Measurements from ENCODE around the gene ITPRIPL2.

ITPRIPL2 gene

DNA sequence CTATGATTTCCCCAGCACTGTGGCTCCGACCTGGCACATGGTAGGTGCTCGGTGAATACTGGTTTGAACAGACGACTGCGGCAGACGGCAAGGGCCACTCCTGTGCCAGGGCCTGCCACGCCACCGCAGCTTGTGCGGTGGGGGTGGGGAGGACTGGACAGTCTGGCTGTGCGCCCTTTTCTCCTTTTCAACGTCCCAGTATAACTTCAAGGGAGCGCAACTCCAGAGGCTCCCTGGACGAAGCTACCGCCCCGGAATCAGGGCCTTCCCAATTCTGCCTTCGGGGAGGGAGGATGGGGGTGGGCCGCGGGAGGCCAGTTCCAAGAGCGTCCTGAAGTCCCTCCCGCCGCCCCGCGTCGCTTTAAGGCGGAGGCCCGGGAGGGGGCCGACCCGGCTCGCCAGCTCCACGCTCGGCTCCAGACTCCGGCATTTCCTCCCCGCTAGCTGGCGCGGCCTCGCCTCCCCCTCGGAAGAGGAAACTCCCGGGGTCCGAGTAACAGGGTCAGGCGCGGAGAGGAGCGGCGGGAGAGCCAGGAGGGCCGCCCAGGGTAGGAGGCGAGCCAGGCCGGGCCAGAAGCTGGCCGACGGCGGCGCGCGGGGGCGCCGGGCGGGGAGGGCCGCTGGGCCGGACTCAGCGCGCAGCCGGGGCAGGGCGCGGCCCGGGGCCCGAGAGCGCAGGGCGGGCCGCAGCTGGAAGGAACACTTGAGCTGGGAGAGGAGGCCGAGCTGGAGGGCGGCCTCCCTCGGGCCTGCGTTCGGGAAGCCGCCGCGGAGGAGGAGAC lies at the start of gene ITPRIPL2:
Gene ITPRIPL2, plus strand, starts transcription at position 388 of the 782 bp plus-strand sequence. CDS start 498 bp downstream, outside the sequence.
- DNase-seq = no peak

DNA sequence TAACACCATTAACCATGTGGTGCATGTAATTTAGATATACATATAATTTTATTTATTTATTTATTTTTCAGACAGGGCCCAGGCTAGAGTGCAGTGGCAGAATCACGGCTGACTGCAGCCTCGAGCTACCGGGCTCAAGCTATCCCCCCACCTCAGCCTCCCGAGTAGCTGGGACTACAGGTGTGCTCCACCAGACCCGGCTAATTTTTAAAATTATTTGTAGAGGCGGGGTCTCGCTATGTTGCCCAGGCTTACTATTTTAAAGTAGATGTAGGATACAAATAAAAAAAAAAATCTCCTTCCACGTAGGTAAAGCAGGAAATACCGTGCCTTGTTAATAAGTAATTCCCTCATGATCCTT lies 46.8 kb upstream of the ITPRIPL2 start:
- DNase-seq = no peak

DNA sequence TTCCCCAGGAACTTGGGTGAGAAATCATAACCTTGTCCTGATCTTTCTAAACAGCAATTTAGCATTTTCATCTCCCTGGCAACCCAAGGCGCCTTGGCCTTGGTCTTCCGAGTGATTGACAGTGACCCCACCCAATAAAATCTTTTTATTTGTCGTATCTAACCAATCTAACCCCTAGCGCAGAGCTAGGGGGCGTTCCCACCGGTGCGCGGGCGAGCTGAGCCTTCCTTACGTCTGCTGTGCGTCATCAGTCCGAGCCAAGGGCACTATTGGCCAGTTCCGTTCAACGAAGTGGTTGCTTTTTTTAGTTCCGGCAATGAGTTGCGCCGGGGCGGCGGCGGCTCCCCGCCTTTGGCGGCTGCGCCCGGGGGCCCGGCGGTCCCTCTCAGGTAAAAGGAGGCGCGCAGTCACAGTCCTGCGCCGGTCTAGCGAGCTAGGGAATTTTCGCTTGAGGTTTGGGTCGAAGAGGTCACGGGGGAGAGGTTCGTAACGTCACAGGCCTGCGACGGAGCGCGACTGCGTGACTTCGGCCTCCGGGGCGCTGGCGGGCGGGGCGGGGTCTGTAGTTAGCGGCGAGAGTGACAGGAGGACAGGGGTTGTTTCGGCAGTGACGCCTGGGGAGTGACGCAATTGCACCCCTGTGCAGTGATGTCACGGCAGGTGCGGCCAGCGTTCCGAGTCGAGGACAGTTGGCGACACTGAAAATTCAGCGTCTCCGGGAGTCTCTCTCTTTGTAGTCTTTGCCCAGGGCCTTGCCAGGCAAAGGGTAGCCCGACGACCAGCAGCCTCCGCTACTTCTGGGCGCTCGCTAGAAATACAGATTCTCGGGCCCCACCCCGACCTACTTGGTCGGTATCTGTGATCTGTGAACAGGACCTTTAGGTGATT lies 46.2 kb upstream of the ITPRIPL2 start, which contains the start of gene COQ7:
Gene COQ7, plus strand, starts transcription at position 266 of the 888 bp plus-strand sequence. Its CDS starts 51 bp downstream, at position 317.
- peak; percentile 93 to 97 (median 94) for DNase-seq

DNA sequence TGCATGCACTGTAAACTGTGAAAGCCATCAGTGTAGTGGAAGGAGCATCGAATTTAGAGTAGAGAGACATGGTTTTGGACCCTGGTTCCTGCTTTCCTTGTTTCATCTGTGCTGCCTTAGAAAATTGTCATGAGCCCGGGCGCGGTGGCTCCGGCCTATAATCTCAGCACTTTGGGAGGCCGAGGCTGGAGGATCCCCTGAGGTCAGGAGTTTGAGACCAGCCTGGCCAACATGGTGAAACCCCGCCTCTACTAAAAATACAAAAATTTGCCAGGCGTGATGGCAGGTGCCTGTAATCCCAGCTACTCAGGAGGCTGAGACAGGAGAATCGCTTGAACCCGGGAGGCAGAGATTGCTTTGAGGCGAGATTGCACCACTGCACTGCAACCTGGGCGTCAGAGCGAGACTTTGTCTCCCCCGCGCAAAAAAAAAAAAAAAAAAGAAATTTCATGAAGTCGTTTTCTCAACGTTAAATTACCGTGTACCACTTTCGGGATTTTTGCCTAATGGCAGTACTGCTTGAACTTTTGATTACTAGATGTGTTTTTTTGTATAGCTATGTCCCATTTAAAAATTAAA lies 45.4 kb upstream of the ITPRIPL2 start:
- no peak for DNase-seq

DNA sequence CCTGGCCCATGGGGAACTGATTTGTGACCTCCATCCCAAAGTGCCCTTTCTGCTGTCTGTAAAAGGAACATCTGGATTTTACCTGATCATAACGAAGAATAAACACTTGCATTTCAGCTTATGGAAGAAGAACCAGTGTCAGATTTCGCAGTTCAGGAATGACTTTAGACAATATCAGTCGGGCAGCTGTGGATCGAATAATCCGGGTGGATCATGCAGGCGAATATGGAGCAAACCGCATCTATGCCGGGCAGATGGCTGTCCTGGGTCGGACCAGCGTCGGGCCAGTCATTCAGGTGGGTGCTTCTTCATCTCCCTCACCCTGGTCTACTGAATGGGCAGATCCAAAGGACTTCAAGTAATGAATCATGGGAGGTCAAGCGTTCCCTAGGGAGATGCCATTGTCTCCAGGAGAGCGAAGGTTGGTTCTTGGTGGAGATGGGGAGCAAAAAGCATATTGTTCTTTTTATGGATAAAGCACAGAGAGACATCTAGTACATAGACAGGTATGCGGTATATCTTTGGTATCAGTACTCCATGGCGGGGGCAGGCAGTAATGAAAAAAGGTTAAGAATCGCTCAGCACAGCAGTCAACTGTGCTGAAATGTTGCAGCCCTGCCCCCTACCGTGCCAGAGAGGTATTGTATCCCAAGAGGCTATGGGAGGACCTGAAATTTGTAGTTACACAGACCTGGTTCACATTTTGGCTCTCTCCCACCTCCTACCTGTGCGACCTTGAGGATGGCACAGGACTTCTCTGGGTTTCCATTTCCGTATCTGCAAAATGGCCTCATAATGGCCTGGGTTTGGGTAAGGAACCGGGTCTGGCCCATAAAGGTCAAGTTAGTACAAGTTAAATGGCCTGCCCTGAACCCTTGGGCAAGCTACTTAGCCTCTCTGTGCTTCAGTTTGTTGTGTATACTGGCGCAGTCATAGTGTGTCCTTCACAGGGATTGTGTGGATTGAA lies 41.7 kb upstream of the ITPRIPL2 start:
- peak; percentile 6 to 26 (median 8) for DNase-seq

DNA sequence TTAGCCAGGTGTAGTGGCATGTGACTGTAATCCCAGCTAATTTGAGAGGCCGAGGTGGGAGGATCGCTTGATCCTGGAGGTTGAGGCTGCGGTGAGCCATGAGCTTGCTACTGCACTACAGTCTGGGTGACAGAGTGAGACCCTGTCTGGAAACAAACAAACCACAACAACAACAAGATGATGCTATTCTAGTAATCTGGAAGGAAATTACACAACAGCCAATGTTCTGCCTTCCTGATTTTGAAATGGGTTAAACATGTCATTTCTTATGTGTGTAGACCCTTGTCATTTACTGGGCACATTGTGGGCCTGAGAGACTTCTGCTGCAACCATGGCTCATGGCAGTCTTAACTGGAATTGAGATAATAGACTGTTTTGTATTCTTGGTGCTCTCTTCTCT lies 40.4 kb upstream of the ITPRIPL2 start:
- no peak for DNase-seq

DNA sequence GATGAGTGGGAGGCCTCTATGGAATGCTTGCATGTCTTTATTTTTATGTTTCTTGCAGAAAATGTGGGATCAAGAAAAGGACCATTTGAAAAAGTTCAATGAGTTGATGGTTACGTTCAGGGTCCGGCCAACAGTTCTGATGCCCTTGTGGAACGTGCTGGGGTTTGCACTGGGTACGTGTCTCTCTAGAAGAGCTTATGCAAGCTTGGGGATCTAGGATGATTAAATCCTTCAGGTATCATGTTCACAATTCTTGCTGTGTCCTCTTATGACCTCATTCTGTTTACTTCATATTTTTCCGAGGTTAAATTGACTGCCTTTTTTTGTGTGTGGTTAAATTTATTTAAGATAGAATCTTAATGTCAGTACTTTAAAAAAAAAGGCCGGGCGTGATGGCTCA lies 39.9 kb upstream of the ITPRIPL2 start:
- DNase-seq = no peak

DNA sequence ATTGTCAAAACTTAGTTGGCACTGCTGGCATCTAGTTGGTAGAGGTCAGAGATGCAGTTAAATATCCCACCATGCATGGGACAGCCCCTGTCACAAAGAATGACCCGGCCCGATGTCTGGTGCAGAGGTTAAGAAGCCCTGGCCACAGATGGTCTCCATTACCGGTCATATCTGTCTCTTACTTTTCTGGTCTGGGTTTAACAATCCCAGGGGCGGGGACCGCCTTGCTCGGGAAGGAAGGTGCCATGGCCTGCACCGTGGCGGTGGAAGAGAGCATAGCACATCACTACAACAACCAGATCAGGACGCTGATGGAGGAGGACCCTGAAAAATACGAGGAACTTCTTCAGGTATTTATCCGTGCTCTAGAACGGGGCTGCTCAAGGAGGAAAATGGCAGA lies 38.3 kb upstream of the ITPRIPL2 start:
- no peak for DNase-seq

DNA sequence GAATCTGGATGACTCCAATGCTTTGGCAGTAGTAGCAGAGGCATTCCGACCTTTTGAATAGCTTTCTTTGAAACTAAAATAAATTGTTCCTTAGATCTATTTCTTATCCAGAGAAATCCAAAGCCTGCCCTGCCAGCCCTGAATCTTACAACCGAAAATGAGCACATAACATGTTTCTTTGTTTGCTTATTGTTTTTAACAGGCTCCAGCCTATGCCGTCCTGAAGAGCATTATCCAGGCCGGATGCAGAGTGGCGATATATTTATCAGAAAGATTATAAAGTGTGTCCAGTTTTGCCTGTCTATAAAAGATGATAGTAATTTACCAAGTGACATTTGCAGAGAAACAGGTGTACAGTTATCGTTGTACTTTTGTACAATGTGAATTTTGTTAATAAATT lies 35.9 kb upstream of the ITPRIPL2 start:
- no peak for DNase-seq

DNA sequence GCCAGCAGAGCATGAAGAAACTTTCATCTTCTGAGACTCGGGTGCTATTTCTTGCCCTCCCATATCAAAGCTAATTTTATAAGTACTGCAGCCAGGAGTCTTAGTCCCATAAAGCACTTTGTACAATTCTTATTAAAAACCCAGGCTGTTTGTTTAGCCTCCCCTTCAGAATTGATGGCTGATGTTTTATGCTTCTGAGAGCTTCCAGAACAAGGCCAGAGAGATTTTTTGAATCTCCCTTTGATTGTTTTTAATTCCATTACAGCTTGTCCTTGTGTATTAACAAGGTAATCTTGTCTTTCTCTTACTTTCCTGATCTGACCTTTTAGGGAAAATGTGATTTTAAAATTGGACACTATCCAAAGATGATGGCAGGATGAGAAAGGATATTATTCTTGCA lies 30.1 kb upstream of the ITPRIPL2 start:
- no peak for DNase-seq

DNA sequence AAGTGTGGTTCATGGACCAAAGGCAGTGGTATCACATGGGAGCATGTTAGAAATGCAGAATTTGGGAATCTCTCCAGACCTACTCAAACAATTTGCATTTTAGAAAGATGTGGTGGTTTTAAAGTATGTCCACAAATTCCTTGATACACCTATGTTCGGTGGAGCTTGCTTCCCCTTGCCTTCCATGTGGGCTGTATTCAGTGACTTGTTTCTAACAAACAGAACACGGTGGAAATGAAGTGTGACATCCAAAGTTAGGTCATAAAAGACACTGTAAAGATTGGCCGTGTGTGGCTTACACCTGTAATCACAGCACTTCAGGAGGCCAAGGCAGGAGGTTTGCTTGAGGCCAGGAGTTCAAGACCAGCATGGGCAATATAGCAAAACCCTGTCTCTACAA lies 29.6 kb upstream of the ITPRIPL2 start:
- no peak for DNase-seq

DNA sequence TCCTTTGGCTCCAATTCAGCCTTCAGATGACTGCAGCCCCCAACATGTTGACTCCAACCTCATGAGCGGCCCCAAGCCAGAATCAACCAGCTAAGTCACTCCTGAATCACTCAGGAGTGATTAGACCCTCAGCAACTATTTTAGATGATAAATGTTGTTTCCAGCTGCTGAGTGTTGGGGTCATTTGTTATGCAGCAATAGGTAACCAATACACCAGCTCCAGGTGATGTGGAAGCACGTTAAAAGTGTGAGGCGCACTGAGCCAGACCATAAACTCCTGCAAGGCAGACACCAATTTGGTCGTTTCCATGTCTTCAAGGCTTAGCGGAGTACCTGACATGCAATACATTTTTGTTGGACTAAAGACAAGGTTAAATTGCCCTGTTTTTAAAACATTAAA lies 28.9 kb upstream of the ITPRIPL2 start:
- no peak for DNase-seq

DNA sequence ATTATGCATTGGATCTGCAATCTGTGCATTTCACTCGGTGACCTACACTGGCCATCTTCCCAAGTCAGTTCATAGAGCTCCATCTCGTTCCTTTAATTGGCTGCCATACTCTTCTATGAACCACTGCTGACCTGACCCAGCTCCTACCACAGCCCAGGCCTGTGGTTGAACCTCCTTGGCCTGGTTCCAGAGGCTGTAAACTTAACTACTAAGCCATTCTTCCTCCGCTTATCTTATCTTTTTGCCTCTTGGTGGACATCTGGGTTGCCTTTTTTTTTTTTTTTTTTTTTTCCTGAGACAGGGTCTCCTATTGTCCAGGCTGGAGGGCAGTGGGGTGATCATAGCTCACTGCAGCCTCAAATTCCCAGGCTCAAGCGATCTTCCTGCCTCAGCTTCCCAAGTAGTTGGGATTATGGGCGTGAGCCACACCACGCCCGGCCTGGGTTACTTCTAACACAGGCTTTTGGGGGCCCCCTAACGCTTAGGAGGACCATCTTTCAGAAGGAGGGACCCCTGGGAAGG lies 28.0 kb upstream of the ITPRIPL2 start:
- DNase-seq = no peak

DNA sequence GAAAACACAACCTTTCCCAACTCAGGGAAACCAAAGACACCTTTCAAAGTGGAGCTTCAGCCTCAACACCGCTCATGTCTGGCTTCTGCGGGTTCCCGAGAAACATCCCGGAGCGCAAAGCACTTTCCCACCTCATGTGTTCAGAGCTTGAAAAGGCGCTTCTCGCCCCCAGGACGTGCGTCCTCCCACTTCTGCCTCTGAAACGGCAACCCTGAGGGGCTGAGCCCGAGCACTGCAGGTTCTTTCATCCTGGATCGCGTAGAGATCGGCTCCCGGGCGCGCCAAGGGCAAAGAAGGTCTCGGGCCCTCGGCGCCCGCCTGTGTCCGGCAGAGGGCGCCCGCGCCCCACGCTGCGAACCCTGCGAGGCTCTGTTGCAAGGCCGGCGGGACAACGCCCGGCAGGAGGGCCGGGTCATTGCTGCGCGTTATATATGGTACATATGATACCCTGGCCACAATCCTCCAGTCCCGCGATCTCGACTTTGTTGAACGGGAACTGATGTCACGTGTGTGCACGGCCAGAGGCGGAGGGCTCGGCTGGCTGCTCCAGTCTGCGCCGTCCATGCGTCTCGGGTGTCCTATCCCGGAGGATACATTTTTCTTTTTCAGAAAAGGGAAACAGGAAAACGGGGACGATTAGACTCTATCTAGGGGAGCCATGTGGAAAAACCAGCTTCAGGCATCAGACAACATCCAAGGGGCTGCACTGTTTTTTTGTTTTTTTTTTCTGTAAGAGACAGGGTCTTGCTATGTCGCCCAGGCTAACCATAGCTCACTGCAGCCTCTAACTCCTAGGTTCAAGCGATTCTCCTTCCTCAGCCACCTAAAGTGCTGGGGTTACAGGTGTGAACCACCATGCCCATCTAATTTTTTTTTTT lies 27.2 kb upstream of the ITPRIPL2 start:
- peak; percentile 52 to 65 (median 57) for DNase-seq

DNA sequence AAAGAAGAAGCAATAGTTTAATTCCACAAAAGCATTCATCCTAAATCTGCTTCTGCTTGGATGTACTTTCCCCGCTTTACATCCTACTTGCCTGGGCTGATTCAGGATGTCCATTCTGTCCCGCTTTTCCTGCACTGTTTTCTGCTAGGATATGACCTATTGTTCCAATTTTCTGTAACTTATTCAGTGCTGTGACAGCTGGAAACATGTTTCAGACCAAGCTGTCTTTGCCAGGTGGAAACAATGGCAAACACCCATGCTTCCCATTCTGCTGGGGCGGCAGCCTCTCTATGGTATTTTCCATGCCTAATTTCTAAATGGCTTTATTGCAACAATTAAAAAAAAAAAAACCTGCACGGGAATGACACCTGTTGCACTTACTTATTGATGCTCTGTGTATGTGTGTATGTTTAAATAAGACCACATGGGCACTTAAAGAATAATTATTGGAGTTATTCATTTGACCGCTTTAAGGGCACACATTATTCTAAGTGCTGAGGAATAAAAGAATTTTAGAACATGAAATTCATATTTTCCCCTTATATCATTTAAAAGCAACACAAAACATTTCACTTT lies 25.3 kb upstream of the ITPRIPL2 start:
- DNase-seq = no peak

DNA sequence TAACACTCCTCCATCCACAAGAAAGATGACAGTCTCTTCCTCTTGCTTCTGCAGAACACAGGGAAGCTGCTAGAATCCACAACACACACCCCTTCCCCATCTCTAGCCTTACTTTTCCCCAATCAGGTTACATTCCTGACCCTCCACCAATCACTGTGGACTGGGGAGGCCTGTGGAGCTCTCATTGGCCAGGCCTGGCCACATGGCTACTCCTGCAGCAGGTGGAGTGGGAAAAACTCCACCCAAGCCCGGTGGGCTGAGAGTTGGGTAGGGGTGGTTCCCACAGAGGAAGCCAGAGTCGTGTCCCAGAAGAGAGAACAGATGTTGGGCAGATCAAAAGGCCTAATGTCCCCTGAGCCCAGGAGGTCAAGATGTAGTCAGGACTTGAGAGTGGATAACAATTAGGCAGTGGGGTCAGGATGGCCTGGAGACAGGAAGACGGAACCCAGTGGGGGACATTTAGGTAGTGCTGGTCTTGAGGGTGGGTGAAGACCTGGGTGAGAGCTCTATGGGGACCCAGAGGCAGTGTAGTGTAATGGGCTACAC lies 24.3 kb upstream of the ITPRIPL2 start:
- DNase-seq = no peak

DNA sequence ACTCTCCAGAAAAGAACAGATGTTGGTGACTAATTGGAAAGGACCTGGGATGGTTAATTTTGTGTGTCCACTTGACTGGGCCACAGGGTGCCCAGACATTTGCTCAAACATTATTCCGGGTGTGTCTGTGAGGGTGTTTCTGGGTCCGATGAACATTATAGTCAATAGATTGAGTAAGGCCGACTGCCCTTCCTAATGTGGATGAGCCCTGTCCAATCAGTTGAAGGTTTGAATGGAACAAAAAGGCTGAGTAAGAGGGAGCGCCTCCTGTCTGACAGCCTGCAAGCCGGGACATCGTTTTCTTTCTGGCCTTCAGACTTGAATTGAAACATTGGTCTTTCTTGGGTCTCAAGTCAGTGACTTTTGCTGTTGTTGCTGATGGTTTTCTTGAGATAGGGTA lies 22.8 kb upstream of the ITPRIPL2 start:
- no peak for DNase-seq

DNA sequence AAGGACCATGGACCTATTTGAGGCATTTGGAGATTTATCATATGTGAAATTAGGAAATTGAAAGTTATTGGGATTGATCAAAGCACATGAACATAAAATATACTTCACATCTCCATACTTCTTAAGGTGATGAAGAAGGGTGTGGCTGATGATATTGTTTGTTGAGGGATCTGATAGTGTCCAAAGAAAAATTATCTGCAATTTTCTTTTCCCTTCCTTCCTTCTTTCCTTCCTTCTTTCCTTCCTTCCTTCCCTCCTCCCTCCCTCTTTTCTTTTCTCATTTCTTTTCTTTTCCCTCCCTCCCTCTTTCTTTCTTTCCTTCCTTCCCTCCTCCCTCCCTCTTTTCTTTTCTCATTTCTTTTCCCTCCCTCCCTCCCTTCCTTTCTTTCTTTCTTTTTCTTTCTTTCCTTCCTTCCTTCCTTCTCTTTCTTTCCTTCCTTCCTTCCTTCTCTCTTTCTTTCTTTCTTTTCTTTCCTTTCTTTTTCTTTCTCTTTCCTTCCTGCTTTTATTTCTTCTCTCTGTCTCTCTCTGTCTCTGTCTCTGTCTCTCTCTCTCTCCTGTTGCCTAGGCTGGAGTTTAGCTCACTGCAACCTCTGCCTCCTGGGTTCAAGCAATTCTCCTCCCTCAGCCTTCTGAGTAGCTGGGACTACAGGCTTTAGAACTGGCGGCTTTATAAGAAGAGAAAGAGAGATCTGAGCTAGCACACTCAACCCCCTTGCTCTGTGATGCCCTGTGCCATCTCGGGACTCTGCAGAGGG lies 20.9 kb upstream of the ITPRIPL2 start:
- DNase-seq = no peak

Measured in activated CD4-positive, CD25-positive, alpha-beta regulatory T cell (primary cell).